ENCODE results near the gene BARHL1.

GRCh38 chr9:132639322-132639721, 56.9 kb downstream of the BARHL1 start:
- TF ChIP-seq, protein P1, sequence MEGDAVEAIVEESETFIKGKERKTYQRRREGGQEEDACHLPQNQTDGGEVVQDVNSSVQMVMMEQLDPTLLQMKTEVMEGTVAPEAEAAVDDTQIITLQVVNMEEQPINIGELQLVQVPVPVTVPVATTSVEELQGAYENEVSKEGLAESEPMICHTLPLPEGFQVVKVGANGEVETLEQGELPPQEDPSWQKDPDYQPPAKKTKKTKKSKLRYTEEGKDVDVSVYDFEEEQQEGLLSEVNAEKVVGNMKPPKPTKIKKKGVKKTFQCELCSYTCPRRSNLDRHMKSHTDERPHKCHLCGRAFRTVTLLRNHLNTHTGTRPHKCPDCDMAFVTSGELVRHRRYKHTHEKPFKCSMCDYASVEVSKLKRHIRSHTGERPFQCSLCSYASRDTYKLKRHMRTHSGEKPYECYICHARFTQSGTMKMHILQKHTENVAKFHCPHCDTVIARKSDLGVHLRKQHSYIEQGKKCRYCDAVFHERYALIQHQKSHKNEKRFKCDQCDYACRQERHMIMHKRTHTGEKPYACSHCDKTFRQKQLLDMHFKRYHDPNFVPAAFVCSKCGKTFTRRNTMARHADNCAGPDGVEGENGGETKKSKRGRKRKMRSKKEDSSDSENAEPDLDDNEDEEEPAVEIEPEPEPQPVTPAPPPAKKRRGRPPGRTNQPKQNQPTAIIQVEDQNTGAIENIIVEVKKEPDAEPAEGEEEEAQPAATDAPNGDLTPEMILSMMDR (IDR thresholded peaks at IDR 0.05; ENCODE audit: low read length), result no peak
- no peak for TF ChIP-seq EZH2 (IDR thresholded peaks at IDR 0.05; ENCODE audit: borderline replicate concordance, low read length)
